ENCODE data around the gene SSUH2.
"Not testable (repeated sequence)": the region's sequence is repeated elsewhere in the genome, so short reads cannot be mapped to it uniquely, and the experiment has no call there.

SSUH2 gene

GRCh38 chr3:8658306-8659212, 14.0 kb upstream of the SSUH2 start:
- no peak for DNase-seq

DNA sequence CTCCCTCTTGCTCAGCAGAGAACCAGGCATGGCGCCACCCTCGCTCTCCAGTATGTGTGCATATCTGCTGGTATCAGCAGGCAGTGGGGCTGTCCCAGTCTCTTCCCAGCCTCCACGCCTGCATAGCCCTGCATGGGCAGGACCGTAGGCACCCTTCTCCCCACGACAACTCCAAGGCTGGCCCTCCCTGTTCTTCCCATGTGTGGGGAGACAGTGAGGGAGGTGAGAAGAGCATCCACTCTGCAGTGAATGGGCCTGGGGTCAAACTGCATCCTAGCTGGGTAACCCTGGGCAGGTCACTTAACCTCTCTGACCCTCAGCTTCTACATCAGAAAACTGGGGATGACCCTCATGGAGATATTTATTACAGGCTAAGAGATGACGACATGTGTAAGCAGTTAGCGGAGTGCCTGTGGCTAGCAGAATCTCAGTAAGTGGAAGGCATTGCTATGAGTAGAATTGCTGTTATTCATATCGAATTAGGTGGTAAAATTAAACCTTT, 13.3 kb upstream of the SSUH2 start:
- no peak for DNase-seq

- no peak for DNase-seq
Measured at GRCh38 chr3:8656240-8656639, 11.6 kb upstream of the SSUH2 start.

- DNase-seq, result no peak
Measured at GRCh38 chr3:8655387-8655835, 10.8 kb upstream of the SSUH2 start.

GRCh38 chr3:8654572-8655329, 10.2 kb upstream of the SSUH2 start:
- DNase-seq, result not testable (repeated sequence)

DNA sequence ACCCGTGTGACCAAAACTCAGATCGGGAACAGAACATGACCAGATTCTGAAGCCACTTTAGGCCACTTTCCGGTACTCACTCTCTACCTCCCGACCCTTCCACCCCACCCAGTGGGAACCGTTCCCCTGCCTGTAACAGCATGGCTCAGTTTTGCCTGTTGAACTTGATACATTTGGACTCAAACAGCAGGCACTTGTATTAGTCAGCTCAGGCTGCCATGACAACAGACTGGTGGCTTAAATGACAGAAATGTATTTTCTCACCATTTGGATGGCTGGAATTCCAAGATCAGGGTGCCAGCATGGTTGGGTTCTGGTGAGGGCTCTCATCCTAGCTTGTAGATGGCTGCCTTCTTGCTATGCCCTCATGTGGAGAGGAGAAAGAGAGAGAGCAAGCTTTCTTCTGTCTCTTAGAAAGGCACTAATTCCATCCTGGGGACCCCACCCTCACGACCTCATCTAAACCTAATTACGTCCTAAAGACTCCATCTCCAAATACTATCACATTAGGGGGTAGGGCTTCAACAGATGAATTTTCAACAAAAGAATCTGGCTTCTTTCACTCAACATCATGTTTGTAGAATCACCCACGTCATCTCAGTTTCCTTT, 9.3 kb upstream of the SSUH2 start:
- DNase-seq, result no peak

- no peak for DNase-seq
Measured at GRCh38 chr3:8652324-8652987, 7.9 kb upstream of the SSUH2 start.

DNA sequence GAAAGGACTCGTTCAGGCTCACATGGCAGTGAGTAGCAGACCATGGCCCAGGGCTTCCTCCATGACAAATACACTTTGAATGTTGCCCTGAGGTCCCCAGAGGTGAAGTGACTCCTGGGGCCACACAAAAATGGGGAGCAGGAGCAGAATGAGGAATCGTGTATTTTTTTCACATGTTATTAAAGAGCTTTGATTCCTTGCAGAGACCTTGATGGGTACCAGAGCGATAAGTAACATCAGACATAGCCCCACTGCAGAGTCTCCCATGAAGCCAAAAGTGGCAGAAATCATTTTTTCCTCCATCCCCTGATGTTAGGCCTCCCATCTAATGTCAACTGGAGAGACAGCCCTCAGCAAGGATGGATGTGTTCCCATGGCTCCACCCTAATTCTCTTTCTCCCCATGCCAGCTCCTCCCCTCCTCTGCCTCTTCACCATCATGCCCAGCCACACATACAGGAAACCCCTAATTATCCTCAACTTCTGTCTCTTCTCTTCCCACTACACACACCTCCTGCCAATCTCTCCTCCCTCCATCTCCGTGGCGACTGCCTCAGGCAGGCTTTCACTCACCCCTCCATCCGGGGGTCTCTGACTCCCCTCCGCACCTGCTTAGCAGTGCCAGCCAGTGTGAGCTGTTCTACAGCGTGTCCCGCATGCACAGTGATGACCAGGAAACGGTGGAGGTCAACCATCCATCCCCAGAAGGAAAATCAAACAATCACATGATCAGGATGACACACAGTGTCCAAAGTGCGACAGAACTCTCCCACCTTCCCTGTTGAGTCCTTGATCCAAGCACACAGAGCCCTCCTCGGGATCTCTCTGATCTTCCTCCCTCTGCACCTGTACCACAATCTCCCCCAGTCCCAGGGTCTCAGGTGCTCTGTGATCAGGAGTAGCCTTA, 7.1 kb upstream of the SSUH2 start:
- DNase-seq, result no peak

- DNase-seq, result no peak
Measured at GRCh38 chr3:8650583-8651416, 6.2 kb upstream of the SSUH2 start.

DNA sequence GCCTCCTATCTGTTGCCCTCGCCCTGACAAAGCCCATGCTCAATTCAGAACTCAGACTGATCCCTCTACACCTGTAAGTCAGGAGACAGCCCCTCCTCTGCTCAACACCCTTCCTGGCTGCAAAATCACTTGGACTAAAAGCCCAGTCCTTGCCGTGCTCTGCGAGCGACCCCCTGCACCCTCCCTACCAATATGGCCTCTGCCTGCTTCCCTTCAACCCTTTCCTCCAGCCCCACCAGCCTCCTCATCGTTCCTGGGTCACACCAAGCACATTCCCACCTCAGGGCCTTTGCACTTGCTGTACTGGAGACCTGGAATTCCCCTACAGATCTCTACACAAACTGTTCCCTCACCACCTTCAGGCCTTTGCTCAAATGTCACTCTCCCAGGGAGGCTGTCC, 5.2 kb upstream of the SSUH2 start:
- DNase-seq, result no peak

DNA sequence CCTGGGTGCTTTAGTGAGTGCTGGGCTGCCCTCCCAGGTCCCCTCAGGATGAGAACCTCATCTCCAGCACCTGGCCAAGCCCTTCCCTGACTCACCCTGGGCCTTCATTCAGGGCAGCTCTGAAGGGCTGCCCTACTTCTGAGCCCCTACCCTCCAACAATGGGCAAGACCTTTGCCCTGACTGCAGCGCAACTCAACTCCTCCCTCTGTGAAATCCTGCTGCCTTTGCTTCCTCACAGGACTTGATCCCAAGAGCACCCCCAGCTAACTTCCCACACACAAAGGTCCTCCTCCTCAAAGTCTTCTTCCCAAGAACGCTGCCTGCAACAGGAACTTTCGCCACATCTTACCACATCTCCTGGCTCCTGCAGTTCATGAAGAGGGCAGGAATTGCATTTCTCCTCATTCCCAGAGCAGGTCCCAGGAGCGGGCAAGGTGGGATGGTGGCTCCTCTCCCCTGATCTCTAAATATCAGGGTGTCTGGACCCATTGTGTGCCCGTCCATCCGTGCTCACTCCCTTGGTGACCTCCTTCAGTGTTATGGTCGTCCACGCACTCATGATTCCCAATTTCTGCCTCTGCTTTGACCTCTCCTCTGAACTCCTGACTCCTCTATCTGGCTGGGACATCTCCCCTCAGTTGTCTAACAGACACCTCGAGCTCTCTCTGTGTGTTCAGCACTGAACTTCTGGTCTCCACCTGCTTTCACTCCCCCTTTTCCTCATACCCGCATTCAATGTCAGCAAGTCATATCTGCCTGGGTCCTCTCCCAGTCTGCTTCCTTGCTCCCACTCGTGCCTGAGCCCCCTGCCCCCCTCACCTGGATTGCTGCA, 4.5 kb upstream of the SSUH2 start:
- no peak for DNase-seq

GRCh38 chr3:8647137-8647985, 2.8 kb upstream of the SSUH2 start:
- DNase-seq, result no peak

GRCh38 chr3:8646313-8646938, 1.8 kb upstream of the SSUH2 start:
- DNase-seq, result no peak

GRCh38 chr3:8645712-8646111, 1.1 kb upstream of the SSUH2 start:
- no peak for DNase-seq

DNA sequence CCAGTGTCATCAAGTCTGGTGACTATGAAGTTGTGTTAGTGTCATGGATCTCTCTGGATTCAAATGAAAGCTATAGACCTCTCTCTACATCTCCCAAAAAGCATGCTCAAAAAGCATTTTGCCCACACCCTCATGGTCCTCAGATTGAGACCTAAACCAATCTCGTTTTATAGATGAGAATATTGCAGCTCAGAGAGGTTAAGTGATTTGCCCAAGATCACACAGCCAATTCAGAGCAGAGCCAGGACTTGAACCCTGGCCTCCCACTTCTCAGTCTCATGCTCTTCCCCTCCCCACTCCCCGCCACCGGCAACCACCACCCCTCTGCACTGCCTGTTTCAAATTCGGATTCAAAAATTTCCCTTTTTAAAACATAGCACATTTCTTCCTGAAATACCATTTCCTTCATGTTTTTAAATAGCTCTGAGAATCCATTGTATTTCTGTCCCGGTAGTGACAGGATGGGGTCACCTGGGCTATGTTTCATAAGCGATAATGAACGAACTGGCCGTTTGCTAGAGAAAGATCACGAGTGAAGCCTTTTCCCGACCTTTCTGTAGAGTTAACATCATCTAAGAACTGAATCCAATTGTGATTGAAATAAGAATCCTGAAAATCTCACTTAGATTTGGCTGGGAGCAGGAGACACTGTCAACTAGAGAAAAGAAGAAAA, 769 bp downstream of the SSUH2 start:
- DNase-seq, result no peak

GRCh38 chr3:8642001-8642400, 2.6 kb downstream of the SSUH2 start:
- no peak for DNase-seq

- DNase-seq, result no peak
Measured at GRCh38 chr3:8641472-8641871, 3.1 kb downstream of the SSUH2 start.

DNA sequence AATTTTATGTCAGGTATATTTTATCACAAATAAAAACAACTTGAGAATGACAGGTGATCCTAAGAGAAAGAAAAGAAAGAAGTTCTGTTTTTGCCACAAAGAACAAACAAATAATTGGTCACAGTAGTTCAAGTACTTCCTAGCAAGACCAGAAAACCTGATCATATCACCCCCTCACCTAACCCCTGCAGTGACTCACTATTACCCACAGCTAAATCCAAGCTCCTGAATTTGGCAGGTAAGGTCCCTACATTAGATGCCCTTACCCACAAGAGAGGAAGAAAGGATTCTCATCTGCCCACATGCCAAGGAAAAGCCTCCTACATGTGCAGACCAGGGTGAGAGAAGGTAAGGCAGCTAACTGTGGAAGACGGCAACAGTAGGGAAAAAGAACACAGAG, 4.4 kb downstream of the SSUH2 start:
- DNase-seq, result no peak

All from retina (tissue), 1 donor.